Esophagus mucosa (tissue), 1 donor: ENCODE measurements around the gene RPS16. TPM values are rescaled to one million over a fixed set of nuclear protein-coding genes. Genes with fewer than 3 reads are reported as not detected.
A peak's percentile ranks its signal among the peaks of the same experiment; 100 is the strongest.

Source experiments
- ATAC-seq: fragments of 200-7000 bp; cut with Tn5 transposase; one replicate; pipeline ENCODE4 v1.9.1; 2020
- total RNA-seq: library from RNA; stranded (reverse); gene quantifications from one replicate; pipeline ENCODE4 v1.2.4, GENCODE V29; 2023
- donor health status: DM: yes; HTN: yes; CAD: no.

RPS16 gene
- total RNA-seq, 1 donor from 2014 or later = 2,374 TPM

- no peak for ATAC-seq
Measured at GRCh38 chr19:39448271-39448670, 12.5 kb upstream of the RPS16 start.

- no peak for ATAC-seq
Measured at GRCh38 chr19:39446365-39447084, 10.8 kb upstream of the RPS16 start.

GRCh38 chr19:39445196-39446111 is 9.7 kb upstream of the RPS16 start, which contains the start of gene SUPT5H:
Gene SUPT5H, plus strand, starts transcription at chr19:39445582. Its CDS starts 309 bp downstream, at chr19:39445891.
- ATAC-seq = peak; percentile 95

- no peak for ATAC-seq
Measured at GRCh38 chr19:39444598-39445195, 8.9 kb upstream of the RPS16 start.

- no peak for ATAC-seq
Measured at GRCh38 chr19:39438270-39438934, 2.7 kb upstream of the RPS16 start.

GRCh38 chr19:39436350-39436716 is 584 bp upstream of the RPS16 start:
- ATAC-seq = no peak

- ATAC-seq = no peak
Measured at GRCh38 chr19:39434123-39435076, 1.3 kb downstream of the RPS16 start.

- ATAC-seq = no peak
Measured at GRCh38 chr19:39433480-39434079, 2.2 kb downstream of the RPS16 start.

- no peak for ATAC-seq
Measured at GRCh38 chr19:39432677-39433025, 3.1 kb downstream of the RPS16 start.

- ATAC-seq = peak; percentile 86
Measured at GRCh38 chr19:39430675-39431593, 4.8 kb downstream of the RPS16 start.

GRCh38 chr19:39428283-39429112 is 7.3 kb downstream of the RPS16 start:
- ATAC-seq = peak; percentile 1

GRCh38 chr19:39427707-39428106 is 8.0 kb downstream of the RPS16 start:
- no peak for ATAC-seq

- ATAC-seq = no peak
Measured at GRCh38 chr19:39426170-39426569, 9.6 kb downstream of the RPS16 start.

GRCh38 chr19:39425744-39426143 is 10.0 kb downstream of the RPS16 start:
- no peak for ATAC-seq

- no peak for ATAC-seq
Measured at GRCh38 chr19:39424934-39425333, 10.8 kb downstream of the RPS16 start.

- no peak for ATAC-seq
Measured at GRCh38 chr19:39423258-39424086, 12.3 kb downstream of the RPS16 start.

GRCh38 chr19:39422020-39422419 is 13.7 kb downstream of the RPS16 start:
- no peak for ATAC-seq

- ATAC-seq = no peak
Measured at GRCh38 chr19:39420769-39421168, 15.0 kb downstream of the RPS16 start.
